CD14-positive monocyte (primary cell): ENCODE measurements around the gene MVP. TPM values are rescaled to one million over a fixed set of nuclear protein-coding genes. Genes with fewer than 3 reads are reported as not detected.
A peak's percentile ranks its signal among the peaks of the same experiment; 100 is the strongest.

Experiments
- DNase-seq, 3 donors: peaks; one replicate each; pipeline ENCODE4 v3.0.0-alpha.2; 2011 to 2022
- H2AFZ ChIP-seq: 2 replicates; pipeline ENCODE4 v1.6.0; 2012; ENCODE audit warnings: mild to moderate bottlenecking, low read depth, low read length, inconsistent platforms; ENCODE audit not compliant: insufficient read depth, poor library complexity, severe bottlenecking
- H3K27ac ChIP-seq, 2 donors: 1 replicate in 1 of 2; 2 replicates in 1 of 2; pipeline ENCODE4 v1.5.1; 2012 to 2013; ENCODE audit warnings: low read length in 2 of 2, control low read depth in 1 of 2, inconsistent platforms in 1 of 2, low read depth in 1 of 2, mild to moderate bottlenecking in 1 of 2
- H3K27me3 ChIP-seq, 2 donors: one replicate each; pipeline versions ENCODE4 v1.6.0 to v1.6.1; 2011 to 2013; ENCODE audit warnings: low read length in 2 of 2; ENCODE audit not compliant: control insufficient read depth in 2 of 2, insufficient read depth in 2 of 2
- H3K36me3 ChIP-seq, 2 donors: replicated peaks in 1 of 2; 1 replicate in 1 of 2; 2 replicates in 1 of 2; pipeline versions ENCODE4 v1.5.1 to v1.6.1; 2012 to 2013; ENCODE audit warnings: low read length in 2 of 2, control low read depth in 1 of 2, inconsistent platforms in 1 of 2, mild to moderate bottlenecking in 1 of 2; ENCODE audit not compliant: insufficient read depth in 2 of 2, control insufficient read depth in 1 of 2
- H3K4me1 ChIP-seq, 2 donors: 1 replicate in 1 of 2; 2 replicates in 1 of 2; pipeline versions ENCODE4 v1.5.1 to v1.6.1; 2012 to 2013; ENCODE audit warnings: low read length in 2 of 2, control low read depth in 1 of 2, inconsistent platforms in 1 of 2, mild to moderate bottlenecking in 1 of 2, moderate library complexity in 1 of 2; ENCODE audit not compliant: insufficient read depth in 2 of 2, control insufficient read depth in 1 of 2
- H3K4me2 ChIP-seq: replicated peaks from 2 replicates; pipeline ENCODE3; 2012; ENCODE audit warnings: low read length, moderate library complexity, mild to moderate bottlenecking; ENCODE audit not compliant: poor library complexity, severe bottlenecking; ENCODE audit errors: extremely low read depth
- H3K4me3 ChIP-seq, 3 experiments: fragments of 200-600 bp in 1 of 3; sonication (generic) in 1 of 3; replicated peaks in 1 of 3; 1 replicate in 2 of 3; 2 replicates in 1 of 3; pipeline ENCODE4 v1.5.1; 2011 to 2013; ENCODE audit warnings: low read length in 3 of 3, mild to moderate bottlenecking in 3 of 3, control low read depth in 2 of 3, low read depth in 2 of 3, inconsistent platforms in 1 of 3, moderate library complexity in 1 of 3
- H3K79me2 ChIP-seq: 2 replicates; pipeline ENCODE4 v1.6.0; 2012; ENCODE audit warnings: mild to moderate bottlenecking, control low read depth, inconsistent platforms, low read length, moderate library complexity; ENCODE audit not compliant: insufficient read depth
- H3K9ac ChIP-seq: 2 replicates; pipeline ENCODE4 v1.6.0; 2017; ENCODE audit warnings: low read length, mild to moderate bottlenecking; ENCODE audit not compliant: insufficient read depth, poor library complexity, severe bottlenecking
- H3K9me3 ChIP-seq, 2 donors: replicated peaks in 1 of 2; 1 replicate in 1 of 2; 2 replicates in 1 of 2; pipeline versions ENCODE4 v1.5.1 to v1.6.1; 2012 to 2013; ENCODE audit warnings: low read length in 2 of 2, control low read depth in 1 of 2; ENCODE audit not compliant: control insufficient read depth in 1 of 2, insufficient read depth in 1 of 2
- H4K20me1 ChIP-seq: 2 replicates; pipeline ENCODE4 v1.6.0; 2012; ENCODE audit warnings: mild to moderate bottlenecking, low read length, control low read depth, moderate library complexity; ENCODE audit not compliant: insufficient read depth
- H3K27ac Mint-ChIP-seq, 7 donors: one replicate each; pipeline ENCODE4 v1.8.0; 2020; ENCODE audit warnings: mild to moderate bottlenecking in 7 of 7, mixed read lengths in 7 of 7, moderate library complexity in 6 of 7, inconsistent platforms in 2 of 7
- H3K27me3 Mint-ChIP-seq, 3 donors: one replicate each; pipeline ENCODE4 v1.8.0; 2021 to 2022; ENCODE audit warnings: low read depth in 3 of 3, mild to moderate bottlenecking in 3 of 3, mixed read lengths in 3 of 3, moderate library complexity in 3 of 3, inconsistent platforms in 1 of 3
- H3K36me3 Mint-ChIP-seq, 2 donors: one replicate each; pipeline ENCODE4 v1.8.0; 2020; ENCODE audit warnings: mixed read lengths in 2 of 2, inconsistent platforms in 1 of 2, mild to moderate bottlenecking in 1 of 2
- H3K4me1 Mint-ChIP-seq: one replicate; pipeline ENCODE4 v1.8.0; 2020; ENCODE audit warnings: mild to moderate bottlenecking, mixed read lengths
- H3K4me3 Mint-ChIP-seq, 2 donors: one replicate each; pipeline ENCODE4 v1.8.0; 2020; ENCODE audit warnings: mild to moderate bottlenecking in 2 of 2, mixed read lengths in 2 of 2, moderate library complexity in 1 of 2
- H3K9me3 Mint-ChIP-seq, 7 donors: one replicate each; pipeline ENCODE4 v1.8.0; 2020 to 2022; ENCODE audit warnings: mixed read lengths in 7 of 7, mild to moderate bottlenecking in 6 of 7, moderate library complexity in 6 of 7, inconsistent platforms in 2 of 7
- WGBS: methylation state at CpG from one replicate; pipeline ENCODE4 v1.1.5; 2013; ENCODE audit warnings: missing lambda C conversion rate; ENCODE audit not compliant: insufficient coverage; 5-methylcytosine and 5-hydroxymethylcytosine counted together
- intact Hi-C, 2 donors: fragments of 100-400 bp; cut with micrococcal nuclease; formaldehyde crosslinking; loops; one replicate each; pipeline versions ENCODE4 v1.15.0 to v1.15.1; 2023
- polyA plus RNA-seq, 3 donors: library from polyadenylated mRNA; depleted of rRNA in 1 of 3; unstranded in 2 of 3; stranded (reverse) in 1 of 3; fragments of 300-500 nt in 2 of 3; fragments of >200 nt in 1 of 3; fragmentation: Illumina TruSeq in 2 of 3; gene quantifications; 1 replicate in 2 of 3; 2 replicates in 1 of 3; pipeline ENCODE4 v1.2.3, GENCODE V29; 2012 to 2021
- TF ChIP-seq, protein P1 (sequence below): fragments of 200-600 bp; IDR thresholded peaks from one replicate; pipeline ENCODE4 v1.8.0; 2022; ENCODE audit warnings: antibody characterized with exemption, mild to moderate bottlenecking

Gene MVP
- polyA plus RNA-seq, 3 donors = 146 to 274 (median 185) TPM

DNA sequence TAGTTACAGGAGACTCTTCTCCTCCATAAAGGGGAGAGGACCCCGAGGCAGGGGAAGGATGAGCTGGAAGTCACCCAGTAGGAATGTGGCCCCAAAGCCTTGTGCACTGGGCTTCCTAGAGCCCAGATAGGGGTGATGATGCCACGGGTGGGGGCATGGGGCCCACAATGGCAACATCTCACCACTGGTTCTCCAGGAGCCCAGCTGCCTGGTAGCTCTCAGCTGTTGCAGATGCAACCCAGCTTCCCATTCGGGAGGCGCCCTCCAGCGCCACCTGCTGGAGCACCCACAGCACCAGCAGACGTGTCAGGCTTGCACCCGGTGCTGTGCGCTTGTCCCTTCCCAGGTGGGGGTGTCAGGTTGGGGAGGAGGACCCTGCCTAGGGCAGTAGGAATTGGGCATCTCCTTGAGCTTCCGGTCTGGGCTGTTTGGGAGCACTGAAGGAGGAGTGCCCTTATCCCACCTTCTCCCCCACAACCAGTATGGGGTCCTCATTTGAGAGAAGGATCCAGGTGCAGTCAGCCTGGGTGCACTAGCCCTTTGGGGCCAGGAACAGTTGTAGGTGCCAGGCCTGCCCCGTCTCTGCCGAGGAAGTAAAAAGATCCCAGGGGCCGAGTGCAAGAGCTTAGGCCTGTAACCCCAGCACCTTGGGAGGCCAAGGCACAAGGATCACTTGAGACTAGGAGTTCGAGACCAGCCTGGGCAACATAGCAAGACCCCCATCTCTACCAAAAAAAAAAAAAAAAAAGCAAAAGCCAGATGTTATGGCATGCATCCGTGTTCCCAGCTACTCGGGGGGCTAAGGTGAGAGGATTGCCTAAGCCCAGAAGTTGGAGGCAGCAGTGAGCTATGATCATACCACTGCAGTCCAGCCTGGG is 28.4 kb downstream of the MVP start:
- peak; percentile 64 to 70 (median 64) for DNase-seq
- H3K27me3 Mint-ChIP-seq = peaks cover 0 to 2% (median 1%) of the 10 kb centered on the region in 3 donors
- peaks cover 0 to 2% (median 0%) of the 10 kb centered on the region in 7 donors for H3K9me3 Mint-ChIP-seq
- intact Hi-C loops = loop anchor here (2.0 to 5.0 kb wide), 3 partner anchors 41 to 156 kb away; partner anchors contain the start of gene MAZ (in 1 of the 2)
- 17% methylated on average over 5 of the region's 15 CpGs for WGBS
- peaks cover 49 to 67% of the 10 kb centered on the region in 2 donors for H3K36me3 Mint-ChIP-seq
- no peaks in the 10 kb centered on the region for H3K4me1 Mint-ChIP-seq
- no peak overlapping the region for H3K27ac ChIP-seq
- H2AFZ ChIP-seq = no peak overlapping the region
- peaks cover 42 to 55% of the 10 kb centered on the region in 2 donors for H3K36me3 ChIP-seq
- no peak overlapping the region for H3K4me2 ChIP-seq
- no peaks in the 10 kb centered on the region for H3K27me3 ChIP-seq
- H3K4me3 ChIP-seq = no peak overlapping the region
- H3K4me1 ChIP-seq = no peaks in the 10 kb centered on the region
- H3K27ac Mint-ChIP-seq = no peak overlapping the region
- no peak overlapping the region for H3K9ac ChIP-seq
- no peaks in the 10 kb centered on the region for H3K9me3 ChIP-seq
- TF ChIP-seq, protein P1, sequence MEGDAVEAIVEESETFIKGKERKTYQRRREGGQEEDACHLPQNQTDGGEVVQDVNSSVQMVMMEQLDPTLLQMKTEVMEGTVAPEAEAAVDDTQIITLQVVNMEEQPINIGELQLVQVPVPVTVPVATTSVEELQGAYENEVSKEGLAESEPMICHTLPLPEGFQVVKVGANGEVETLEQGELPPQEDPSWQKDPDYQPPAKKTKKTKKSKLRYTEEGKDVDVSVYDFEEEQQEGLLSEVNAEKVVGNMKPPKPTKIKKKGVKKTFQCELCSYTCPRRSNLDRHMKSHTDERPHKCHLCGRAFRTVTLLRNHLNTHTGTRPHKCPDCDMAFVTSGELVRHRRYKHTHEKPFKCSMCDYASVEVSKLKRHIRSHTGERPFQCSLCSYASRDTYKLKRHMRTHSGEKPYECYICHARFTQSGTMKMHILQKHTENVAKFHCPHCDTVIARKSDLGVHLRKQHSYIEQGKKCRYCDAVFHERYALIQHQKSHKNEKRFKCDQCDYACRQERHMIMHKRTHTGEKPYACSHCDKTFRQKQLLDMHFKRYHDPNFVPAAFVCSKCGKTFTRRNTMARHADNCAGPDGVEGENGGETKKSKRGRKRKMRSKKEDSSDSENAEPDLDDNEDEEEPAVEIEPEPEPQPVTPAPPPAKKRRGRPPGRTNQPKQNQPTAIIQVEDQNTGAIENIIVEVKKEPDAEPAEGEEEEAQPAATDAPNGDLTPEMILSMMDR = peak; percentile 92
- H3K4me3 Mint-ChIP-seq = no peak overlapping the region
- peaks cover 43% of the 10 kb centered on the region for H4K20me1 ChIP-seq
- H3K79me2 ChIP-seq = no peaks in the 10 kb centered on the region

DNA sequence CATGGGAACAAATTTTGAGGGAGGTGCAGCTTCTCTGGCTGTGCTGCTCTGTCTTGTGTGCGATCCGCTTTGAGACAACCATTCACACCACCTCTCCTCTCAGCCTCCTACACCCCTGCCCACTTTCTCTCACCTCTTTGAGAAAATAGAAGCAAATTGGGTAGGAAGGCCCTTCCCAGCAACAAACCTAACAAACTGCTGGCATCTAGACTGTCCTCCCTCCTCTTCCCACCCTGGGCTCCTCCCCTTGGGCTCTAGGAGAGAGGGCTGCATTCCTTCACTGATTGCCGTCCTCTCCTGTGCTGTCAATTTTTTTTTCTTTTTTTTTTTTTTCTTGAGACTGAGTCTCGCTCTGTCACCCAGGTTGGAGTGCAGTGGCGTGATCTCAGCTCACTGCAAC is 29.2 kb downstream of the MVP start:
- Histone ChIP-seq H3K27me3 (no peaks in the 10 kb centered on the region), H4K20me1 (peaks cover 34% of the 10 kb centered on the region), H3K4me3 (no peak overlapping the region), H3K36me3 (peaks cover 34 to 46% of the 10 kb centered on the region in 2 donors), H3K9me3 (no peaks in the 10 kb centered on the region), H3K79me2 (no peaks in the 10 kb centered on the region), H3K9ac (no peak overlapping the region), H2AFZ (no peak overlapping the region), H3K4me2 (no peak overlapping the region), H3K27ac (no peak overlapping the region), H3K4me1 (no peaks in the 10 kb centered on the region)
- H3K36me3 Mint-ChIP-seq = peaks cover 41 to 58% of the 10 kb centered on the region in 2 donors
- H3K4me1 Mint-ChIP-seq = no peaks in the 10 kb centered on the region
- intact Hi-C loops = loop anchor here (2.0 to 5.0 kb wide), 3 partner anchors 42 to 157 kb away; partner anchors contain the start of gene MAZ (in 1 of the 2)
- H3K27me3 Mint-ChIP-seq = peaks cover 0 to 2% (median 1%) of the 10 kb centered on the region in 3 donors
- H3K27ac Mint-ChIP-seq = no peak overlapping the region
- H3K9me3 Mint-ChIP-seq = peaks cover 0 to 2% (median 0%) of the 10 kb centered on the region in 7 donors
- H3K4me3 Mint-ChIP-seq = no peak overlapping the region
- TF ChIP-seq, protein P1 = no peak
- 67% methylated on average over 1 of the region's 5 CpGs for WGBS
- DNase-seq = no peak
